GM23338 (cell line): ENCODE results near the gene C1R. TPM values are rescaled to one million over a fixed set of nuclear protein-coding genes. Genes with fewer than 3 reads are reported as not detected.

Experiments
- ATAC-seq: fragments of 200-7000 bp; cut with Tn5 transposase; 3 replicates; pipeline ENCODE4 v1.9.1; 2020
- DNase-seq: peaks from one replicate; pipeline ENCODE4 v3.0.0-alpha.2; 2015; ENCODE audit warnings: low spot score
- H2AFZ ChIP-seq: fragments of 200-600 bp; sonication (generic); 2 replicates; pipeline ENCODE4 v1.8.0; 2016; ENCODE audit warnings: antibody characterized with exemption, mild to moderate bottlenecking, moderate library complexity
- H3F3A ChIP-seq: fragments of 200-600 bp; sonication (generic); replicated peaks from 2 replicates; pipeline ENCODE4 v1.8.0; 2017; ENCODE audit warnings: antibody characterized with exemption, mixed run types, low read depth
- H3K27ac ChIP-seq: fragments of 200-600 bp; sonication (generic); 2 replicates; pipeline ENCODE4 v1.6.1; 2016; ENCODE audit warnings: low read depth
- H3K27me3 ChIP-seq: fragments of 200-600 bp; sonication (generic); 2 replicates; pipeline ENCODE4 v1.8.0; 2016; ENCODE audit warnings: mild to moderate bottlenecking, mixed run types, moderate library complexity; ENCODE audit not compliant: insufficient read depth
- H3K36me3 ChIP-seq: fragments of 200-600 bp; sonication (generic); 2 replicates; pipeline ENCODE4 v1.8.0; 2016; ENCODE audit warnings: mild to moderate bottlenecking; ENCODE audit not compliant: insufficient read depth
- H3K4me1 ChIP-seq: fragments of 200-600 bp; sonication (generic); 2 replicates; pipeline ENCODE4 v1.8.0; 2016; ENCODE audit warnings: mild to moderate bottlenecking, moderate library complexity; ENCODE audit not compliant: insufficient read depth
- H3K4me2 ChIP-seq: fragments of 200-600 bp; sonication (generic); 2 replicates; pipeline ENCODE4 v1.7.1; 2017; ENCODE audit warnings: mixed run types
- H3K4me3 ChIP-seq: fragments of 200-600 bp; sonication (generic); 2 replicates; pipeline ENCODE4 v1.6.1; 2016; ENCODE audit warnings: mixed run types
- H3K79me2 ChIP-seq: fragments of 200-600 bp; sonication (generic); replicated peaks from 2 replicates; pipeline ENCODE4 v1.8.0; 2017; ENCODE audit warnings: mild to moderate bottlenecking; ENCODE audit not compliant: insufficient read depth
- H3K9me2 ChIP-seq: fragments of 200-600 bp; sonication (generic); 2 replicates; pipeline ENCODE4 v1.8.0; 2017; ENCODE audit not compliant: insufficient read depth
- H4K20me1 ChIP-seq: fragments of 200-600 bp; sonication (generic); replicated peaks from 2 replicates; pipeline ENCODE4 v1.8.0; 2017; ENCODE audit warnings: mild to moderate bottlenecking; ENCODE audit not compliant: insufficient read depth
- H3K27ac Mint-ChIP-seq: 2 replicates; pipeline ENCODE4 v1.8.0; 2020; ENCODE audit warnings: inconsistent platforms, mild to moderate bottlenecking, moderate library complexity, mixed read lengths
- H3K27me3 Mint-ChIP-seq: 3 replicates; pipeline ENCODE4 v1.8.0; 2022; ENCODE audit warnings: low read depth, mild to moderate bottlenecking, moderate library complexity, mixed read lengths, inconsistent platforms; ENCODE audit not compliant: insufficient read depth, poor library complexity
- H3K36me3 Mint-ChIP-seq: 3 replicates; pipeline ENCODE4 v1.8.0; 2021; ENCODE audit warnings: low read depth, mild to moderate bottlenecking, inconsistent platforms, moderate library complexity, mixed read lengths
- H3K4me1 Mint-ChIP-seq: 3 replicates; pipeline ENCODE4 v1.8.0; 2020; ENCODE audit warnings: mild to moderate bottlenecking, inconsistent platforms, mixed read lengths
- H3K4me3 Mint-ChIP-seq: 3 replicates; pipeline ENCODE4 v1.8.0; 2021; ENCODE audit warnings: moderate library complexity, mild to moderate bottlenecking, inconsistent platforms, mixed read lengths
- H3K9me3 Mint-ChIP-seq: 3 replicates; pipeline ENCODE4 v1.8.0; 2020; ENCODE audit warnings: moderate library complexity, mild to moderate bottlenecking, inconsistent platforms, mixed read lengths
- CREB1 ChIP-seq: fragments of 250-450 bp; sonication (Bioruptor Pico); IDR thresholded peaks from 2 replicates; pipeline ENCODE4 v1.5.0; 2020; ENCODE audit warnings: low read depth, mild to moderate bottlenecking, moderate library complexity
- EZH2 ChIP-seq: fragments of 200-600 bp; sonication (generic); IDR thresholded peaks from one replicate; pipeline ENCODE4 v1.8.0; 2017; ENCODE audit warnings: antibody characterized with exemption, mild to moderate bottlenecking, low read depth; ENCODE audit not compliant: unreplicated experiment
- EZH2phosphoT487 ChIP-seq: fragments of 200-600 bp; sonication (generic); IDR thresholded peaks from one replicate; pipeline ENCODE4 v1.8.1; 2018; ENCODE audit warnings: antibody characterized with exemption; ENCODE audit not compliant: unreplicated experiment
- NANOG ChIP-seq: IDR thresholded peaks from 2 replicates; pipeline ENCODE4 v1.6.1; 2016; ENCODE audit warnings: antibody characterized with exemption, borderline replicate concordance
- STAT1 ChIP-seq: IDR thresholded peaks from one replicate; pipeline ENCODE4 v1.6.1; 2016; ENCODE audit warnings: antibody characterized with exemption; ENCODE audit not compliant: unreplicated experiment
- ZNF114 ChIP-seq: fragments of 250-450 bp; sonication (Bioruptor Pico); IDR thresholded peaks from 2 replicates; pipeline ENCODE4 v1.5.0; 2020; ENCODE audit warnings: mild to moderate bottlenecking, moderate library complexity
- ZNF331 ChIP-seq: fragments of 250-450 bp; sonication (Bioruptor Pico); IDR thresholded peaks from 2 replicates; pipeline ENCODE4 v1.5.0; 2020; ENCODE audit warnings: low read depth, mild to moderate bottlenecking, moderate library complexity
- polyA plus RNA-seq: library from polyadenylated mRNA; unstranded; fragments of >200 nt; fragmentation: Nextera tagmentation; extraction: Ambion mirVana; gene quantifications from 2 replicates; pipeline ENCODE4 v1.2.1, GENCODE V29; 2016
- total RNA-seq: library from RNA; depleted of rRNA; stranded (reverse); fragments of >200 nt; shearing (Covaris generic); gene quantifications from 2 replicates; pipeline ENCODE4 v1.2.3, GENCODE V29; 2014
- TF ChIP-seq, protein P1 (sequence below), 2 experiments: fragments of 200-600 bp in 1 of 2; sonication (generic) in 1 of 2; conservative IDR thresholded peaks; 2 replicates each; pipeline versions ENCODE4 v1.5.1 to v1.6.1; 2016 to 2017; ENCODE audit warnings: antibody characterized with exemption in 2 of 2, low read depth in 2 of 2, mild to moderate bottlenecking in 2 of 2, moderate library complexity in 1 of 2
- TF ChIP-seq, protein P2 (sequence below): IDR thresholded peaks from 2 replicates; pipeline ENCODE4 v1.6.1; 2016; ENCODE audit warnings: antibody characterized with exemption
- TF ChIP-seq, protein P3 (sequence below): IDR thresholded peaks from one replicate; pipeline ENCODE4 v1.6.1; 2018; ENCODE audit warnings: antibody characterized with exemption; ENCODE audit not compliant: unreplicated experiment
- TF ChIP-seq, protein P4 (sequence below): fragments of 250-450 bp; sonication (Bioruptor Pico); IDR thresholded peaks from 2 replicates; pipeline ENCODE4 v1.5.0; 2020; ENCODE audit warnings: mild to moderate bottlenecking, moderate library complexity

Gene C1R
- total and polyA plus RNA-seq, 2 experiments from 2014 or later: 6.4 to 8.8 TPM

GRCh38 chr12:7120166-7120565 is 27.9 kb upstream of the C1R start:
- Mint-ChIP-seq H3K27me3 (peaks cover 3% of the 10 kb centered on the region), H3K9me3 (no peaks in the 10 kb centered on the region), H3K36me3 (no peaks in the 10 kb centered on the region; the same call in 2 of the 3 replicates), H3K4me1 (peaks cover 10% of the 10 kb centered on the region), H3K27ac (no peak overlapping the region), H3K4me3 (no peak overlapping the region)
- no peaks in the 10 kb centered on the region for H4K20me1 ChIP-seq
- no peak overlapping the region for H3K4me2 ChIP-seq
- H3K9me2 ChIP-seq: no peaks in the 10 kb centered on the region
- no peak overlapping the region for H3K4me3 ChIP-seq
- H2AFZ ChIP-seq: no peak overlapping the region
- no peaks in the 10 kb centered on the region for H3K27me3 ChIP-seq
- no peak overlapping the region for H3K27ac ChIP-seq
- TF ChIP-seq ZNF331 (CRISPR knock-in tag) (no peak), EZH2 (no peak), NANOG (no peak), EZH2phosphoT487 (no peak), ZNF114 (CRISPR knock-in tag) (no peak), CREB1 (CRISPR knock-in tag) (no peak), STAT1 (no peak)
- TF ChIP-seq, protein P1, sequence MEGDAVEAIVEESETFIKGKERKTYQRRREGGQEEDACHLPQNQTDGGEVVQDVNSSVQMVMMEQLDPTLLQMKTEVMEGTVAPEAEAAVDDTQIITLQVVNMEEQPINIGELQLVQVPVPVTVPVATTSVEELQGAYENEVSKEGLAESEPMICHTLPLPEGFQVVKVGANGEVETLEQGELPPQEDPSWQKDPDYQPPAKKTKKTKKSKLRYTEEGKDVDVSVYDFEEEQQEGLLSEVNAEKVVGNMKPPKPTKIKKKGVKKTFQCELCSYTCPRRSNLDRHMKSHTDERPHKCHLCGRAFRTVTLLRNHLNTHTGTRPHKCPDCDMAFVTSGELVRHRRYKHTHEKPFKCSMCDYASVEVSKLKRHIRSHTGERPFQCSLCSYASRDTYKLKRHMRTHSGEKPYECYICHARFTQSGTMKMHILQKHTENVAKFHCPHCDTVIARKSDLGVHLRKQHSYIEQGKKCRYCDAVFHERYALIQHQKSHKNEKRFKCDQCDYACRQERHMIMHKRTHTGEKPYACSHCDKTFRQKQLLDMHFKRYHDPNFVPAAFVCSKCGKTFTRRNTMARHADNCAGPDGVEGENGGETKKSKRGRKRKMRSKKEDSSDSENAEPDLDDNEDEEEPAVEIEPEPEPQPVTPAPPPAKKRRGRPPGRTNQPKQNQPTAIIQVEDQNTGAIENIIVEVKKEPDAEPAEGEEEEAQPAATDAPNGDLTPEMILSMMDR (conservative IDR thresholded peaks at IDR 0.05; ENCODE audit: low read depth in 2 of 2): no peak
- TF ChIP-seq, protein P2, sequence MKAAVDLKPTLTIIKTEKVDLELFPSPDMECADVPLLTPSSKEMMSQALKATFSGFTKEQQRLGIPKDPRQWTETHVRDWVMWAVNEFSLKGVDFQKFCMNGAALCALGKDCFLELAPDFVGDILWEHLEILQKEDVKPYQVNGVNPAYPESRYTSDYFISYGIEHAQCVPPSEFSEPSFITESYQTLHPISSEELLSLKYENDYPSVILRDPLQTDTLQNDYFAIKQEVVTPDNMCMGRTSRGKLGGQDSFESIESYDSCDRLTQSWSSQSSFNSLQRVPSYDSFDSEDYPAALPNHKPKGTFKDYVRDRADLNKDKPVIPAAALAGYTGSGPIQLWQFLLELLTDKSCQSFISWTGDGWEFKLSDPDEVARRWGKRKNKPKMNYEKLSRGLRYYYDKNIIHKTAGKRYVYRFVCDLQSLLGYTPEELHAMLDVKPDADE: no peak
- TF ChIP-seq, protein P3, sequence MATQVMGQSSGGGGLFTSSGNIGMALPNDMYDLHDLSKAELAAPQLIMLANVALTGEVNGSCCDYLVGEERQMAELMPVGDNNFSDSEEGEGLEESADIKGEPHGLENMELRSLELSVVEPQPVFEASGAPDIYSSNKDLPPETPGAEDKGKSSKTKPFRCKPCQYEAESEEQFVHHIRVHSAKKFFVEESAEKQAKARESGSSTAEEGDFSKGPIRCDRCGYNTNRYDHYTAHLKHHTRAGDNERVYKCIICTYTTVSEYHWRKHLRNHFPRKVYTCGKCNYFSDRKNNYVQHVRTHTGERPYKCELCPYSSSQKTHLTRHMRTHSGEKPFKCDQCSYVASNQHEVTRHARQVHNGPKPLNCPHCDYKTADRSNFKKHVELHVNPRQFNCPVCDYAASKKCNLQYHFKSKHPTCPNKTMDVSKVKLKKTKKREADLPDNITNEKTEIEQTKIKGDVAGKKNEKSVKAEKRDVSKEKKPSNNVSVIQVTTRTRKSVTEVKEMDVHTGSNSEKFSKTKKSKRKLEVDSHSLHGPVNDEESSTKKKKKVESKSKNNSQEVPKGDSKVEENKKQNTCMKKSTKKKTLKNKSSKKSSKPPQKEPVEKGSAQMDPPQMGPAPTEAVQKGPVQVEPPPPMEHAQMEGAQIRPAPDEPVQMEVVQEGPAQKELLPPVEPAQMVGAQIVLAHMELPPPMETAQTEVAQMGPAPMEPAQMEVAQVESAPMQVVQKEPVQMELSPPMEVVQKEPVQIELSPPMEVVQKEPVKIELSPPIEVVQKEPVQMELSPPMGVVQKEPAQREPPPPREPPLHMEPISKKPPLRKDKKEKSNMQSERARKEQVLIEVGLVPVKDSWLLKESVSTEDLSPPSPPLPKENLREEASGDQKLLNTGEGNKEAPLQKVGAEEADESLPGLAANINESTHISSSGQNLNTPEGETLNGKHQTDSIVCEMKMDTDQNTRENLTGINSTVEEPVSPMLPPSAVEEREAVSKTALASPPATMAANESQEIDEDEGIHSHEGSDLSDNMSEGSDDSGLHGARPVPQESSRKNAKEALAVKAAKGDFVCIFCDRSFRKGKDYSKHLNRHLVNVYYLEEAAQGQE: no peak
- TF ChIP-seq, protein P4, sequence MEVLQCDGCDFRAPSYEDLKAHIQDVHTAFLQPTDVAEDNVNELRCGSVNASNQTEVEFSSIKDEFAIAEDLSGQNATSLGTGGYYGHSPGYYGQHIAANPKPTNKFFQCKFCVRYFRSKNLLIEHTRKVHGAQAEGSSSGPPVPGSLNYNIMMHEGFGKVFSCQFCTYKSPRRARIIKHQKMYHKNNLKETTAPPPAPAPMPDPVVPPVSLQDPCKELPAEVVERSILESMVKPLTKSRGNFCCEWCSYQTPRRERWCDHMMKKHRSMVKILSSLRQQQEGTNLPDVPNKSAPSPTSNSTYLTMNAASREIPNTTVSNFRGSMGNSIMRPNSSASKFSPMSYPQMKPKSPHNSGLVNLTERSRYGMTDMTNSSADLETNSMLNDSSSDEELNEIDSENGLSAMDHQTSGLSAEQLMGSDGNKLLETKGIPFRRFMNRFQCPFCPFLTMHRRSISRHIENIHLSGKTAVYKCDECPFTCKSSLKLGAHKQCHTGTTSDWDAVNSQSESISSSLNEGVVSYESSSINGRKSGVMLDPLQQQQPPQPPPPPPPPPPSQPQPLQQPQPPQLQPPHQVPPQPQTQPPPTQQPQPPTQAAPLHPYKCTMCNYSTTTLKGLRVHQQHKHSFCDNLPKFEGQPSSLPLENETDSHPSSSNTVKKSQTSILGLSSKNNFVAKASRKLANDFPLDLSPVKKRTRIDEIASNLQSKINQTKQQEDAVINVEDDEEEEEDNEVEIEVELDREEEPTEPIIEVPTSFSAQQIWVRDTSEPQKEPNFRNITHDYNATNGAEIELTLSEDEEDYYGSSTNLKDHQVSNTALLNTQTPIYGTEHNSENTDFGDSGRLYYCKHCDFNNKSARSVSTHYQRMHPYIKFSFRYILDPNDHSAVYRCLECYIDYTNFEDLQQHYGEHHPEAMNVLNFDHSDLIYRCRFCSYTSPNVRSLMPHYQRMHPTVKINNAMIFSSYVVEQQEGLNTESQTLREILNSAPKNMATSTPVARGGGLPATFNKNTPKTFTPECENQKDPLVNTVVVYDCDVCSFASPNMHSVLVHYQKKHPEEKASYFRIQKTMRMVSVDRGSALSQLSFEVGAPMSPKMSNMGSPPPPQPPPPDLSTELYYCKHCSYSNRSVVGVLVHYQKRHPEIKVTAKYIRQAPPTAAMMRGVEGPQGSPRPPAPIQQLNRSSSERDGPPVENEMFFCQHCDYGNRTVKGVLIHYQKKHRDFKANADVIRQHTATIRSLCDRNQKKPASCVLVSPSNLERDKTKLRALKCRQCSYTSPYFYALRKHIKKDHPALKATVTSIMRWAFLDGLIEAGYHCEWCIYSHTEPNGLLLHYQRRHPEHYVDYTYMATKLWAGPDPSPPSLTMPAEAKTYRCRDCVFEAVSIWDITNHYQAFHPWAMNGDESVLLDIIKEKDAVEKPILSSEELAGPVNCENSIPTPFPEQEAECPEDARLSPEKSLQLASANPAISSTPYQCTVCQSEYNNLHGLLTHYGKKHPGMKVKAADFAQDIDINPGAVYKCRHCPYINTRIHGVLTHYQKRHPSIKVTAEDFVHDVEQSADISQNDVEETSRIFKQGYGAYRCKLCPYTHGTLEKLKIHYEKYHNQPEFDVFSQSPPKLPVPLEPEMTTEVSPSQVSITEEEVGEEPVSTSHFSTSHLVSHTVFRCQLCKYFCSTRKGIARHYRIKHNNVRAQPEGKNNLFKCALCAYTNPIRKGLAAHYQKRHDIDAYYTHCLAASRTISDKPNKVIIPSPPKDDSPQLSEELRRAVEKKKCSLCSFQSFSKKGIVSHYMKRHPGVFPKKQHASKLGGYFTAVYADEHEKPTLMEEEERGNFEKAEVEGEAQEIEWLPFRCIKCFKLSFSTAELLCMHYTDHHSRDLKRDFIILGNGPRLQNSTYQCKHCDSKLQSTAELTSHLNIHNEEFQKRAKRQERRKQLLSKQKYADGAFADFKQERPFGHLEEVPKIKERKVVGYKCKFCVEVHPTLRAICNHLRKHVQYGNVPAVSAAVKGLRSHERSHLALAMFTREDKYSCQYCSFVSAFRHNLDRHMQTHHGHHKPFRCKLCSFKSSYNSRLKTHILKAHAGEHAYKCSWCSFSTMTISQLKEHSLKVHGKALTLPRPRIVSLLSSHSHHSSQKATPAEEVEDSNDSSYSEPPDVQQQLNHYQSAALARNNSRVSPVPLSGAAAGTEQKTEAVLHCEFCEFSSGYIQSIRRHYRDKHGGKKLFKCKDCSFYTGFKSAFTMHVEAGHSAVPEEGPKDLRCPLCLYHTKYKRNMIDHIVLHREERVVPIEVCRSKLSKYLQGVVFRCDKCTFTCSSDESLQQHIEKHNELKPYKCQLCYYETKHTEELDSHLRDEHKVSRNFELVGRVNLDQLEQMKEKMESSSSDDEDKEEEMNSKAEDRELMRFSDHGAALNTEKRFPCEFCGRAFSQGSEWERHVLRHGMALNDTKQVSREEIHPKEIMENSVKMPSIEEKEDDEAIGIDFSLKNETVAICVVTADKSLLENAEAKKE (CRISPR knock-in tag): no peak
- no peaks in the 10 kb centered on the region for H3K36me3 ChIP-seq
- no peaks in the 10 kb centered on the region for H3K4me1 ChIP-seq
- DNase-seq (no peak), ATAC-seq (no peak)
- no peaks in the 10 kb centered on the region for H3K79me2 ChIP-seq
- no peaks in the 10 kb centered on the region for H3F3A ChIP-seq
